ENCODE measurements around the gene BYSL. TPM values are rescaled to one million over a fixed set of nuclear protein-coding genes. Genes with fewer than 3 reads are reported as not detected.

Gene BYSL
- total RNA-seq, 2 donors from 2014 or later: 5.3 to 11.6 TPM

DNA sequence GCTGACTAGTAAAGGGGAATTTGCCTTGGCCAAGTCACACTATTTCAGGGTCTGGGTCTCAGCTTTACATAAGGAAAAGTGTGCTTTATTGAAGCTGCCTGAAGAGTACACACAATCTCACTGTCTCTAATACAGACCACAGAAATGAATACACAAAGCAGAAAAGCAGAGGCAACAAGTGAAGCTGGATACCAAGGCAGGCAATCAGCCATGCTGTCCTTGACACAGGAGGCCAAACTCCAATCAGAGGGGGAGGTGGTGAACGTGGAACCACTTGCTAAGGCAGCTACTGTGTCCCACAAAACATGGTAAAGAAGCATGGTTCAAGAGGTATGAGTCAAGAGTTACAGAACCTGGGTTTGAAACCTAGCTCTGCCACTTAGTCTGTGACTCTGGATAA is 42.1 kb downstream of the BYSL start:
- Histone ChIP-seq H3K4me1 (ENCODE audit: control insufficient read depth in 1 of 2, low read depth in 2 of 2) (no peaks in the 10 kb centered on the region), H3K27ac (no peak overlapping the region), H3K4me3 (no peak overlapping the region), H3K9me3 (no peaks in the 10 kb centered on the region), H3K27me3 (replicated peaks; ENCODE audit: insufficient read depth) (no peaks in the 10 kb centered on the region), H3K36me3 (no peaks in the 10 kb centered on the region)
- no peak for DNase-seq (ENCODE audit: low spot score)
- ATAC-seq (ENCODE audit: insufficient number of reproducible peaks, low FRiP score, low read depth): no peak
- TF ChIP-seq, protein P1, sequence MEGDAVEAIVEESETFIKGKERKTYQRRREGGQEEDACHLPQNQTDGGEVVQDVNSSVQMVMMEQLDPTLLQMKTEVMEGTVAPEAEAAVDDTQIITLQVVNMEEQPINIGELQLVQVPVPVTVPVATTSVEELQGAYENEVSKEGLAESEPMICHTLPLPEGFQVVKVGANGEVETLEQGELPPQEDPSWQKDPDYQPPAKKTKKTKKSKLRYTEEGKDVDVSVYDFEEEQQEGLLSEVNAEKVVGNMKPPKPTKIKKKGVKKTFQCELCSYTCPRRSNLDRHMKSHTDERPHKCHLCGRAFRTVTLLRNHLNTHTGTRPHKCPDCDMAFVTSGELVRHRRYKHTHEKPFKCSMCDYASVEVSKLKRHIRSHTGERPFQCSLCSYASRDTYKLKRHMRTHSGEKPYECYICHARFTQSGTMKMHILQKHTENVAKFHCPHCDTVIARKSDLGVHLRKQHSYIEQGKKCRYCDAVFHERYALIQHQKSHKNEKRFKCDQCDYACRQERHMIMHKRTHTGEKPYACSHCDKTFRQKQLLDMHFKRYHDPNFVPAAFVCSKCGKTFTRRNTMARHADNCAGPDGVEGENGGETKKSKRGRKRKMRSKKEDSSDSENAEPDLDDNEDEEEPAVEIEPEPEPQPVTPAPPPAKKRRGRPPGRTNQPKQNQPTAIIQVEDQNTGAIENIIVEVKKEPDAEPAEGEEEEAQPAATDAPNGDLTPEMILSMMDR (IDR thresholded peaks at IDR 0.05): no peak

DNA sequence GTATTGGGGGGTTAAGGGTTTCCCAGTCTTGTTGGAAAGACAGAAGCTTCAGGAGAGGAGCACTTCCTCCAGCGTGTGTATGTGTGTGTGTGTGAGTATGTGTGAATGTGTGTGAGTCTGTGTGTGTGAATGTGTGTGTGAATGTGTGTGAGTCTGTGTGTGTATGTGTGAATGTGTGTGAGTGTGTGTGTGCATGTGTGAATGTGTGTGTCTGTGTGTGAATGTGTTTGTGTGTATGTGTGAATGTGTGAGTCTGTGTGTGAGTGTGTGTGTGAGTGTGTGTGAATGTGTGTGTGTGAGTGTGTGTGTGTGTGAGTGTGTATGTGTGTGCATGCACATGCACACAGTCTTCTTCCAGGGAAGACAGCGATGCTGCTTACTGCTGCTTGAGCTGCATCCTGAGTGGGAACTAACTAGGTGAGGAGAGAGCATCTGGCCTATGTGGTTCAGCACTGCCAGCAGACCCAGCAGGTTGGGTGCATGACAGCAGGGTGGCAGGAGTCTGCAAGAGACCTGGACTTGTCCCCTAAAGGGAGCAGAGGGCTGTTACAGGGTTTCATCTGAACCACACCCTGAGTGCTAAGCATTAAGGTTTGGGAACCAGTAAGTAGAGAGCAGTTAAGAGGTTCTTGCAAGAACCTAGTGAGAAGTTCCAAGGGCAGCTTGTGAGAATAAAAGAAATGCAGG is 43.0 kb downstream of the BYSL start:
- ATAC-seq (ENCODE audit: insufficient number of reproducible peaks, low FRiP score, low read depth) (no peak), DNase-seq (ENCODE audit: low spot score) (no peak)
- H3K4me3 ChIP-seq: no peak overlapping the region
- no peaks in the 10 kb centered on the region for H3K9me3 ChIP-seq
- TF ChIP-seq, protein P1 (IDR thresholded peaks at IDR 0.05): no peak
- no peaks in the 10 kb centered on the region for H3K4me1 ChIP-seq (ENCODE audit: control insufficient read depth in 1 of 2, low read depth in 2 of 2)
- no peaks in the 10 kb centered on the region for H3K36me3 ChIP-seq
- no peaks in the 10 kb centered on the region for H3K27me3 ChIP-seq (replicated peaks; ENCODE audit: insufficient read depth)
- H3K27ac ChIP-seq: no peak overlapping the region

DNA sequence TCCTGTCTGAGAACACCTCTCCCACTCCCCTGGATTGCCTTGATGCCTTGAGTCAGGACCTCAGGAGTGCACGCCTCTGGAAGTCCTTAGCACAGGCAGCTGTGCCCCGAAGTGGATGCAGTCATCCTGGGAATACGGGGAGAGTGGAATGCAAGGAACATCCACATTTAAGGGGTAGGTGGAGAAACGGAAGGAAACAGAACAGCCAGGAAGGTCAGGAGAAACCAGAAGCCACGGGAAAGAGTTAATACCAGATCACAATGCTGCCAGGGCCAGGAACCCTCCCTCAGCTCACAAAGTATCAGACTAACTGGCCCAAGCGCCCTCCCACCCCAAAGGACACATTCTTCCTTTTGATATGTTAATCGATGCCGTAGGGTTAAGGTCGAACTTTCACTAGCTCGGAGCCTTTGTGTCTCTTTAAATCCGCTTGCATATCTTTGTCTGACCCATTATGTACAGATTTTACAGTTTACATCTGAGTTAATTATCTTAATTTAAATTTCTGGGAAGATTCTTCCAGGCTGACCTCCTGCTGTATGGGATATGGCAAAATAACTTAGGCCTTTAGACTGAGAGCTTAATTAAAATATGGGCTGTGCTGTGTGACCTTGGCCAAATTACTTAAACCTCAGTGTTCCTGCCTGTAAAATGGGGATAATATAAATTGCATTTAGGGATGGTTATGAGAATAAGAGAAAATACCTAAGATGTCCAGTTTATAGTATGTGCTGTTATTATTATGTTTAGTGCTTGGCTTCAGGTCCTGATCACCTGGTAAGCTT is 44.3 kb downstream of the BYSL start:
- no peak for ATAC-seq (ENCODE audit: insufficient number of reproducible peaks, low FRiP score, low read depth)
- Histone ChIP-seq H3K27ac (no peak overlapping the region), H3K36me3 (no peaks in the 10 kb centered on the region), H3K27me3 (replicated peaks; ENCODE audit: insufficient read depth) (no peaks in the 10 kb centered on the region), H3K4me3 (no peak overlapping the region), H3K9me3 (no peaks in the 10 kb centered on the region), H3K4me1 (ENCODE audit: control insufficient read depth in 1 of 2, low read depth in 2 of 2) (no peaks in the 10 kb centered on the region)
- TF ChIP-seq, protein P1 (IDR thresholded peaks at IDR 0.05): no peak
- DNase-seq (ENCODE audit: low spot score): no peak

DNA sequence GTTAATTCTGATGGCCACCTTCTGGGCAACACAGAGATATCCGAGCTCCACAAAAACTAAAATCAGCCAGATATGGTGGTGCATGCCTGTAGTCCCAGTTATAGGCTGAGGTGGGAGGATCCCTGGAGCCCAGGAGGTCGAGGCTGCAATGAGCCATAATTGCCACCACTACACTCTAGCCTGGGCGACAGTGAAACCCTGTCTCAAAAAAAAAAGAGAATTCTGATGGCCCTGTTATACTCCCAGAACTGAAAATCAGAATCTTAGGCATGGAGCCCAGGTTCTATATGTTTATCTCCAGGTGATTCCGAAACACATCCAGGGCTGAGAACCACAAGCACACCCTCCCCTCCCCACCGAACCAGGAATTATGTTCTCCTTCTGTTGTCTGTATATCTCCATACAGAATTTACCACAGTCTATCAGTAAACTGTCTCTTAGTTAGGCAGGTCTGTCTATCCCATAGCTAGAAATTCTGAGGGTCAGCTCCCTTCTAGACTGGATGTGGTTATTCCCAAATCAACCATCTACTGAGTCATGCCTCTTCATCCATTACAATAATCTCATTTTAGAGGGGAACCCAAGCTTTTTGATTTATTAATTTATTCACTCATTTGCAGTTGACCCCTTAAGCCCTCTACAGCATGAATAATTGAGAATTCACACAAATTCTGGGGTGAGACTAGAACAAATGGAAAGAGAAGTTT is 45.1 kb downstream of the BYSL start:
- Histone ChIP-seq H3K27ac (no peak overlapping the region), H3K4me1 (ENCODE audit: control insufficient read depth in 1 of 2, low read depth in 2 of 2) (no peaks in the 10 kb centered on the region), H3K4me3 (no peak overlapping the region), H3K9me3 (no peaks in the 10 kb centered on the region), H3K36me3 (no peaks in the 10 kb centered on the region), H3K27me3 (replicated peaks; ENCODE audit: insufficient read depth) (no peaks in the 10 kb centered on the region)
- ATAC-seq (ENCODE audit: insufficient number of reproducible peaks, low FRiP score, low read depth): no peak
- TF ChIP-seq, protein P1 (IDR thresholded peaks at IDR 0.05): no peak
- DNase-seq (ENCODE audit: low spot score): no peak

DNA sequence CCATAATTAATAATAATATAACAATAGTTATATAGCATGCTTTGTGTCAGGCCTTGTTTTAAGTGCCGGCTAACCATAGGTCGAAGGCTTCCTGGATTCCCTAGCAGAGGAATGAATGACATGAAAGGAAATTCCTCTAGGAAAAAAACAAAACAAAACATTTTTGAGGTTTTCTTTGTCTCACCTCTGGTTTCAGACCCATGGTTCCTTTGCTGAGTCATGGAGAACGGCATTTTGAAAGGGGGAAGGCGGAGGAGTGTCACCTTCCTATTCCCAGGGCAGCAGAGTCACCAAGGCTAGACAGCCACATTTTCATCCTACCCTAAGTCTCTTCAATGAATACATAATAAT is 45.6 kb downstream of the BYSL start:
- ATAC-seq (ENCODE audit: insufficient number of reproducible peaks, low FRiP score, low read depth) (no peak), DNase-seq (ENCODE audit: low spot score) (no peak)
- TF ChIP-seq, protein P1 (IDR thresholded peaks at IDR 0.05): no peak
- Histone ChIP-seq H3K9me3 (no peaks in the 10 kb centered on the region), H3K36me3 (no peaks in the 10 kb centered on the region), H3K4me3 (no peak overlapping the region), H3K4me1 (ENCODE audit: control insufficient read depth in 1 of 2, low read depth in 2 of 2) (no peaks in the 10 kb centered on the region), H3K27me3 (replicated peaks; ENCODE audit: insufficient read depth) (no peaks in the 10 kb centered on the region), H3K27ac (no peak overlapping the region)

Measured in thoracic aorta (tissue), 2 donors.